BE2C (cell line): ENCODE data around the gene UCHL5.
"Not testable (repeated sequence)": the region's sequence is repeated elsewhere in the genome, so short reads cannot be mapped to it uniquely, and the experiment has no call there.

Experiments
- DNase-seq: peaks from one replicate; pipeline ENCODE4 v3.0.0-alpha.2; 2020
- H3K27me3 ChIP-seq: fragments of 250-450 bp; sonication (Bioruptor Pico); 2 replicates; pipeline ENCODE4 v1.5.1; 2020; ENCODE audit warnings: mild to moderate bottlenecking
- H3K36me3 ChIP-seq: fragments of 250-450 bp; sonication (Bioruptor Pico); 2 replicates; pipeline ENCODE4 v1.5.1; 2020; ENCODE audit warnings: mild to moderate bottlenecking
- H3K4me1 ChIP-seq: fragments of 250-450 bp; sonication (Bioruptor Pico); 2 replicates; pipeline ENCODE4 v1.5.1; 2020
- H3K4me3 ChIP-seq: 2 replicates; pipeline ENCODE4 v1.5.1; 2011; ENCODE audit warnings: low read depth, low read length
- H3K9me3 ChIP-seq: fragments of 250-450 bp; sonication (Bioruptor Pico); 2 replicates; pipeline ENCODE4 v1.5.1; 2020
- CTCF ChIP-seq: IDR thresholded peaks from 2 replicates; pipeline ENCODE4 v1.5.1; 2012; ENCODE audit warnings: mild to moderate bottlenecking, low read depth, low read length

The UCHL5 gene

GRCh38 chr1:193040011-193040410 is 19.1 kb downstream of the UCHL5 start:
- Histone ChIP-seq H3K4me3 (no peak overlapping the region), H3K36me3 (peaks cover 4% of the 10 kb centered on the region), H3K4me1 (no peaks in the 10 kb centered on the region), H3K9me3 (no peaks in the 10 kb centered on the region), H3K27me3 (no peaks in the 10 kb centered on the region)
- no peak for TF ChIP-seq CTCF
- no peak for DNase-seq

DNA sequence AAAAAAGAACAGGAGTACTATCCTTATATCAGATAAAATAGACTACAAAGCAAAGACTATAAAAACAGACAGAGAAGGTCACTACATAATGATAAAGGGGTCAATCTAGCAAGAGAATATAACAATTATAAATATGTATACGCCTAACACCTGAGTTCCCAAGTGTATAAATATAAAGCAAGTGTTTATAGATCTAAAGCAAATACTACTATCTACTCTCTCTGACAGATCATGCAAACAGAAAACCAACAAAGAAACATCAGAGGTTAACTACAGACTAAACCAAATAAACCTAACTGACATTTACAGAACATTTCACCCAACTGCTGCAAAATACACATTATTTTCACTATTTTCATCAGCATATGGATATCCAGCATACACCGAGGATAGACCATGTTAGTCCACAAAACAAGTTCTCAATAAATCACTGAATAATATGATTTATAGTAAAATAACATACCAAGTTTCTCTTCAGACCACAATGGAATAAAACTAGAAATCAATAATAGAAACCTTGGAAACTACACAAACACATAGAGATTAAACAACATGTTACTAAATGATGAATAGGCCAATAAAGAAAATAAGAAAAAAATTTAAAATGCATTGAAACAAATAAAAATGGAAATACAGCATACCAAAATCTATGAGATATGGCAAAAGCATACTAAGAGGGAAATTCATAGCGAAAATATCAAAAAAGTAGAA is 22.7 kb downstream of the UCHL5 start:
- H3K4me1 ChIP-seq, result no peaks in the 10 kb centered on the region
- H3K27me3 ChIP-seq, result no peaks in the 10 kb centered on the region
- no peaks in the 10 kb centered on the region for H3K9me3 ChIP-seq
- no peak for TF ChIP-seq CTCF
- no peaks in the 10 kb centered on the region; the same call in none of the 2 replicates for H3K36me3 ChIP-seq
- H3K4me3 ChIP-seq, result no peak overlapping the region
- DNase-seq, result no peak

DNA sequence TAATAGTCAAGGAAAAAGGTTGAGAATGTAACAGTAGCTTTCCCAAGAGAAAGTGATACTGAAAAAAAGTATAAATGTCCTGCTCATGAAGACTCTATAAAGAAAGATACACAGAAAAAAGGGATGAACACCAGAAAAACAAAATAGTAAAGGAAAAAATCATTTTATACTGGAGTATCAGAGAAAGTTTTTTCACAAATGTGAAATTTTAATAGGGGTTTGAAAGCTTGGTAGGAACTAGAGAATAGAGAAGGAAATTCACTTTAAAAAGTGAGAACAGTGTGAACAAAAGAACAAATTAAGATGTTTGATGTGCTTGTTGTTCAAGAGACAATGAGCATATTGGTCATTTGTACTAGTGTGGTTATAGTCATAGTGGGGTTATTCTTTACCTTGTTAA is 25.6 kb downstream of the UCHL5 start:
- Histone ChIP-seq H3K36me3 (peaks cover 11% of the 10 kb centered on the region), H3K27me3 (no peaks in the 10 kb centered on the region), H3K9me3 (no peaks in the 10 kb centered on the region), H3K4me1 (no peaks in the 10 kb centered on the region), H3K4me3 (no peak overlapping the region)
- no peak for TF ChIP-seq CTCF
- no peak for DNase-seq

DNA sequence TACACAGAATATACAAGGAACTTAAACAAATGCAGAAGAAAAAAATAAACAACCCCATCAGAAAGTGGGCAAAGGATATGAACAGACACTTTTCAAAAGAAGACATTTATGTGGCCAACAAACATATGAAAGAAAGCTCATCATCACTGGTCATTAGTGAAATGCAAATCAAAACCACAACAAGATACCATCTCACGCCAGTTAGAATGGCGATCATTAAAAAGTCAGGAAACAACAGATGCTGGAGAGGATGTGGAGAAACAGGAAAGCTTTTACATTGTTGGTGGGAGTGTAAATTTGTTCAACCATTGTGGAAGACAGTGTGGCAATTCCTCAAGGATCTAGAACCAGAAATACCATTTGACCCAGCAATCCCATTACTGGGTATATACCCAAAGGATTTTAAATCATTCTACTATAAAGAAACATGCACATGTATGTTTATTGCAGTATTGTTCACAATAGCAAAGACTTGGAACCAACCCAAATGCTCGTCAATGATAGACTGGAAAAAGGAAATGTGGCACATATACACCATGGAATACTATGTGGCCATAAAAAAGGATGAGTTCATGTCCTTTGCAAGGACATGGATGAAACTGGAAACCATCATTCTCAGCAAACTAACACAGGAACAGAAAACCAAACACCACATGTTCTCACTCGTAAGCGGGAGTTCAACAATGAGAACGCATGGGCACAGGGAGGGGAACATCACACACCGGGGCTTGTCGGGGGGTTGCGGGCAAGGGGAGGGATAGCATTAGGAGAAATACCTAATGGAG is 26.3 kb downstream of the UCHL5 start:
- H3K4me1 ChIP-seq, DNase-seq, H3K4me3 ChIP-seq, H3K9me3 ChIP-seq, H3K27me3 ChIP-seq: not testable (repeated sequence)
- H3K36me3 ChIP-seq, result peaks cover 12% of the 10 kb centered on the region

DNA sequence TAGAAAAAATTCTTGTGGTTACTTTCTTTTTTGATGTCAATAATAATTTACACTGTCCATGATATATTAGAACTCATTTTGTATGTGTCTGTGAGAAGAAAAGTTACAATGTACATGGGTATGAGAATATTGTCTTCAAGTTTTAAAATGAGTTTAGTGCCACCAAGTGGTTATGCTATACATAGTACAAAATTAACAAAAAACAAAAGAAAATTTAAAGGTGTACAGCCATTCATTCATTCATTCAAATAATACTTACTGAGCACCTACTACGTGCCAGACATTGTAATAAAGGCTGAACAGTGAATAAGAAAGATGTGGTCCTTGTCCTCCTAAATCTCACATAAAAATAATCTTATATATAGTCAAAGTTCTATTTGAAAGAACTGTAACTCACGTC is 27.7 kb downstream of the UCHL5 start:
- no peaks in the 10 kb centered on the region for H3K27me3 ChIP-seq
- DNase-seq, result no peak

DNA sequence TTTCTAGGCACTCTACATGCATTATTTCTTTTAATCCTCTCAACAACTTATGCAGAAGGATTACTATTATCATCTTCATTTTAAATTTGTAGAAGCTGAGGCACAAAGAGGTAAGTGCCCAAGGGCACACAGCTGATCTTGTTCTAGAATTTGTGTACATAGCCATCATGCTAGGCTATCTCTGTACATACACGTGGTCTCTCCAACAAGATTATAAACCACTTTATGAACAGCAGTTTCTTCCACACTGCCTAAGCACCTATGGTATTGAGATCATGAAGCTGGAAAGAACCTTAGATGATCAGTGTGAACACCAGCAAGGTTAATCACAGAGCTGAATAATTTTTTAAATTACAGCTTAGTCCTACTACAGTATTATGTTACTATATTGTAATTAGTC is 28.9 kb downstream of the UCHL5 start:
- Histone ChIP-seq H3K36me3 (peaks cover 26% of the 10 kb centered on the region), H3K4me1 (no peaks in the 10 kb centered on the region), H3K9me3 (no peaks in the 10 kb centered on the region), H3K27me3 (no peaks in the 10 kb centered on the region), H3K4me3 (no peak overlapping the region)
- no peak for DNase-seq
- TF ChIP-seq CTCF, result no peak

More for the DNA sequence above, 27.7 kb downstream of the UCHL5 start:
- Histone ChIP-seq H3K9me3 (no peaks in the 10 kb centered on the region), H3K4me3 (no peak overlapping the region), H3K36me3 (peaks cover 24% of the 10 kb centered on the region), H3K4me1 (no peaks in the 10 kb centered on the region)
- peak; percentile 23; the same call in 1 of the 2 replicates for TF ChIP-seq CTCF
